HL-60 (cell line): ENCODE data around the gene LEF1.

Experiments
- CTCF ChIP-seq: IDR thresholded peaks from one replicate; pipeline ENCODE4 v1.5.1; 2011; ENCODE audit warnings: low read length, control low read depth, inconsistent platforms; ENCODE audit not compliant: insufficient read depth
- GABPA ChIP-seq: IDR thresholded peaks from 2 replicates; pipeline ENCODE4 v1.6.1; 2012; ENCODE audit warnings: low read depth
- POLR2AphosphoS5 ChIP-seq: IDR thresholded peaks from 2 replicates; pipeline ENCODE4 v1.6.1; 2012; ENCODE audit warnings: low read depth
- REST ChIP-seq: IDR thresholded peaks from 2 replicates; pipeline ENCODE4 v1.6.1; 2012; ENCODE audit warnings: low read depth; ENCODE audit not compliant: insufficient replicate concordance
- SPI1 ChIP-seq: IDR thresholded peaks from 2 replicates; pipeline ENCODE4 v1.6.1; 2012; ENCODE audit warnings: low read depth, mild to moderate bottlenecking, borderline replicate concordance

GRCh38 chr4:108213723-108214122 lies 45.0 kb upstream of the LEF1 start:
- TF ChIP-seq CTCF, result no peak
- no peak for TF ChIP-seq POLR2AphosphoS5
- TF ChIP-seq GABPA, result no peak
- TF ChIP-seq REST, result no peak
- no peak for TF ChIP-seq SPI1
